Middle frontal gyrus (tissue), 1 donor: ENCODE results near the gene NBEAL1.
"Not testable (repeated sequence)": the region's sequence is repeated elsewhere in the genome, so short reads cannot be mapped to it uniquely, and the experiment has no call there.

Experiments used
- DNase-seq: peaks from one replicate; pipeline ENCODE4 v3.0.0-alpha.2; 2015; ENCODE audit warnings: low spot score; ENCODE audit errors: extremely low spot score

The NBEAL1 gene

DNA sequence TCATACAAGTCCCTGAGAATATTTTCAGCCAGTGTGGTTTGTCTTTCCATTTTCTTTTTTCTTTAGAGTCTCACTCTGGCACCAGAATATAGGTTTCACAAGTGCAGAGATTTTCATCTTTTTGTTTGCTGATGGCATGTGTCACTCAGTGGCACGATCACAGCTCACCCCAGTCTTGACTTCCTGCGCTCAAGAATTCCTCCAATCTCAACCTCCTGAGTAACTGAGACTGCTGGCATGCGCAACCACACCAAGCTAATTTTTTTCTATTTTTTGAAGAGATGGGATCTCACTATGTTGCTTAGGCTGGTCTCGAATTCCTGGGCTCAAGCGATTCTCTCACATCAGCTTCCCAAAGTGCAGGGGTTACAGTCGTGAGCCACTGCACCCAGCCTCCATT is 23.9 kb downstream of the NBEAL1 start:
- no peak for DNase-seq

DNA sequence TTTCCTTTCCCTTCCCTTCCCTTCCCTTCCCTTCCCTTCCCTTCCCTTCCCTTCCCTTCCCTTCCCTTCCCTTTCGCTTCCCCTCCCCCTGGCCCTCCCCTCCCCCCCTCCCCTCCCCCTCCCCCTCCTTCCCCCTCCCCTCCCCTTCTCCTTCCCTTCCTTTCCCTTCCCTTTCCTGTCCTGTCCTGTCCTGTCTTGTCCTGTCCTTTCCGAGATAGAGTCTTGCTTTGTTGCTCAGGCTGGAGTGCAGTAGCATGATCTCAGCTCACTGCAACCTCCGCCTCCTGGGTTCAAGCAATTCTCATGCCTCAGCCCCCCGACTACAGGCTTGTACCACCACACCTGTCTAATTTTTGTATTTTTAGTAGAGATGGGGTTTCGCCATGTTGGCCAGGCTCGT is 24.5 kb downstream of the NBEAL1 start:
- not testable (repeated sequence) for DNase-seq

DNA sequence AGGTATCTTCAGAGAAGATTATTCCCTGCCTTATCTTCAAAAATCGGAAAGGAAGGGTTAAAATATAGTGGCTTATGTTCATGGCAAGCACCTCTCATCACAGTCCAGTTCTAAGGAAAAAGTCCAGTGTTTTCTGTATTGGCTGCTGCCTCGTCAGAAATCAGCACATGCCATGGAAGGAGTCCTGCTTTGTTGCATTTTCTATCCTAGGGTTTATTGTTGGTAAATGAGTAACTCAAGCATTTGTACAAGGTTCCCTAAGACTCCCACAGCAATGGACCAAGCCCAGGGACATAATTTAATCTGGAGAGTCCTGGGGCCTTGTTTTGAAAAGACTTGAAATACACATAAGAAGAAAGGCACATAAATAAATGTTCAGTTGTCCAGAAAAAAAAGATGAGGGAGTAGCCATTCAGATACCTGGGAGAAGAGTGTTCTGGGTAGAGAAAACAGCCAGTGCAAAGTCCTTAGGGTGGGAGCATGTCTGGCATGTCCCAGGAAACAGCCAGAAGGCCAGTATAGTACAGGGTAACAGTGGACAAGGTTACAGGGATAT is 26.4 kb downstream of the NBEAL1 start:
- no peak for DNase-seq

DNA sequence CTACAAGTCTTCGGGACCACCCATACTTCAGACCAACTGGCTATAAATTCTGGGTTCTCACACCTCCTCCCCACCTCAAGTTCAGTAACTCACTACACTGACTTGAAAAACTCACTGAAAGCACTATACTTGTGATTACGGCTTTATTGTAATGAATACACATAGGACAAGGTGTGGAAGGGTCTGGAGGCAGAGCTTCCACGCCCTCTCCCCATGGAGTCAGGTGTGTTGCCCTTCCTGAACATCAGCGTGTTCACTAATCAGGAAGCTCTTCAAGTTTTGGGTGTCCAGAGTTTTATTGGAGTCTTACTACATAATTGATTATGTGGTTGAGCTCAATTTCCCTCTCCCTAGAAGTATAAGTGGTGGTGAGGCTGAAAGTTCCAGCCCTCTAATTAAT is 27.5 kb downstream of the NBEAL1 start:
- no peak for DNase-seq

DNA sequence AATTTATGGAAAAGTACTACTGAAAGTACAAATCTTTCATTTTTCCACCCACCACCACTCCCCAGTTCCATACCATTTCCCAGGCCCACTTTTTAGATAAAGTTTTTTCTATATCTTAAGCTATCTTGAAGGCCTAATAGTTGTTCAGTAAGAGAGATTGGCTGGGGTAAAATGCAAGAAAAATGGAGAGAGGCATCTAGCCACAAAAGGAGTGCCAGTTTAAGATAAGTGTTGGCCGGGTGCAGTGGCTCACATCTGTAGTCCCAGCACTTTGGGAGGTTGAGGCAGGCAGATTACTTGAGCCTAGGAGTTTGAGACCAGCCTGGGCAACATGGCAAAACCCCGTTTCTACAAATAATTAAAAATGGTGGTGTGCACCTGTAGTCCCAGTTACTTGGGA is 28.6 kb downstream of the NBEAL1 start:
- no peak for DNase-seq

DNA sequence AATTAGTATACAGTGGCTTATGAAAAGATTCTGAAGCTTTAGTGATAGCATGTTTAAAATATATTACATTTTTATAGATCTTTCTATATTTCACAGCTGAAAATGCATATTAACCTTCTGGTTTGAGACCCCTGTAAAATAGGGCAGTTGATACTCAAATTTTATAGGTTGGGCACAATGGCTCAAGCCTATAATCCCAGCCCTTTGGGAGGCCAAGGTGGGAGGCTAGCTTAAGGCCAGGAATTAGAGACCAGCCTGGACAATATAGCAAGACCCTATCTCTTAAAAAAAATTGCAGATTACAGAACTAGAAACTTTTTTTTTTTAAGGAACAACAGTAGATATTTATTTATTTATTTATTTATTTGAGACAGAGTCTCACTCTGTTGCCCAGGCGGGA is 31.2 kb downstream of the NBEAL1 start:
- no peak for DNase-seq

DNA sequence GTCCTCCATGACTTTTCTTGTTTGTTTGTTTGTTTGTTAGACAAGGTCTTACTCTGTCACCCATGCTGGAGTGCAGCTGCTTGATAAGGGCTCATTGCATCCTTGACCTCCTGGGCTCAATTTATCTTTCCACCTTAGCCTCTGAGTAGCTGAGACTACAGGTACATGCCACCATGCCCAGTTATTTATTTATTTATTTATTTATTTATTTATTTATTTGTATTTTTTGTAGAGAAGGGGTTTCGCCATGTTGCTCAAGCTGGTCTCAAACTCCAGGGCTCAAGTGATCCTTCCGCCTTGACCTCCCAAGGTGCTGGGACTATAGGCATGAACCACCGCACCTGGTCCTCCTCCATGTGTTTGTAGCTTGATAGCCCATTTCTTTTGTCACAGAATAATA is 37.9 kb downstream of the NBEAL1 start:
- no peak for DNase-seq

DNA sequence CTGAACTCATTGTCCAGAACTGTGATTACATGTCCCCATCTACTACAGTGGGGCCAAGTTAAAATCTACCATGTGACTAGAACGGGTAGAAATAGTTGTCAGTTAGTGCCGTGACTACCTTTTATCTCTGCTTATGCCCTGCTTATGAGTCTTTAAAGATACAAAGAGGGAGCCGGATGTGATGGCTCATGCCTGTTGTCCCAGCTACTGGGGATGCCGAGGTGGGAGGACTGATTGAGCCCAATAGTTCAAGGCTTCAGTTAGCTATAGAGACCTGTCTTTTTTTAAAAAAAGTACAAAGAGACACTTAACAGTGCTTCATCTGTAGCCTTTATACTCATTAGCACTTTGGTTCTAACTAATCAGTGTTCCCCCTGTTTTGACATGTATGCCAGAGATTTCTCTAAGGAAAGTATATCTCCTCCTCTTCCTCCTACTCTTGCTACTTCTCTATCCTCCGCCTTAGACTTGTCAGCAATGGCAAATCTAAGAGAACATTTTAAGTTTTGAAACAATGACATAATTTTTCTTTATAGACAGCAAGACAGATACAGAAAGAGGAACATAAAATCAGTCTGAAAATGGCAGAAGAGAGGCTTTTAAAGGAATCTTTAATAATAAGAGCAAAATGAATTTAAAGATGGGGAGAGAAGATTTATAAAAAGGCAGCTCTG is 45.0 kb downstream of the NBEAL1 start:
- DNase-seq: no peak

DNA sequence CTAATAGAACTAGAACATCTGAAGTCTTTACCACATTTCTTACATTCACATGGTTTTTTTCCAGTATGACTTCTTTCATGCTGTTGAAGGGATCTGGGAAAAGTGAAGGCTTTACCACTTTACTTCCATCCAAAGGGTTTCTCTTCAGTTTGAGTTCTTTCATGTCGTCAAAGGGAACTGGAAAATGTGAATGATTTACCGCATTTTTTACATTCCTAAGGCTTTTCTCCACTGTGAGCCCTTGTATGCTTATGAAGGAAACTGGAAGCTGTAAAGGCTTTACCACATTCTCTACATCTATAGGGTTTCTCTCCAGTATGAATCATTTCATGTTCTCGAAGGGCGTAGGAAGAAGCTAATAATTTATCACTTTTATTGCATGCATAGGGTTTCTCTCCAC is 46.7 kb downstream of the NBEAL1 start:
- DNase-seq: no peak

DNA sequence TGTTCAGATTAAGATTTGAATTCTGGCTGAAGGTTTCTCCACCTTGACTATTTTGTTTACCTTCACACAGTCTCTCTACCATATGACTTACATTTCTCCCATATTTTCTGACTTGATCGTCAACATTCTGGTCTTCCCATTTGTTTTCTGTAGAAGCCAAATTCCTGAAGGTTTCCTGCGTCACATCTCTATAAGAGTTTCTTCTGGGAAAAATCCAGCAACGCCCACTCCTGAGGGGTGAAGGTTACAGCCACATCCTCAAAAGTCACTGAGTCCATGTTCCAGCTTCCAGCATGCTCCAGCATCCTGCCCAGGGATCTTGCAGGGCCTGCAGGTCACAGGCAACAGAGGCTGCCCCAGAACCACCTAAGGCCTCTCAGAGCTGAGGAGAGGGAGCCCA is 47.5 kb downstream of the NBEAL1 start:
- DNase-seq: no peak

DNA sequence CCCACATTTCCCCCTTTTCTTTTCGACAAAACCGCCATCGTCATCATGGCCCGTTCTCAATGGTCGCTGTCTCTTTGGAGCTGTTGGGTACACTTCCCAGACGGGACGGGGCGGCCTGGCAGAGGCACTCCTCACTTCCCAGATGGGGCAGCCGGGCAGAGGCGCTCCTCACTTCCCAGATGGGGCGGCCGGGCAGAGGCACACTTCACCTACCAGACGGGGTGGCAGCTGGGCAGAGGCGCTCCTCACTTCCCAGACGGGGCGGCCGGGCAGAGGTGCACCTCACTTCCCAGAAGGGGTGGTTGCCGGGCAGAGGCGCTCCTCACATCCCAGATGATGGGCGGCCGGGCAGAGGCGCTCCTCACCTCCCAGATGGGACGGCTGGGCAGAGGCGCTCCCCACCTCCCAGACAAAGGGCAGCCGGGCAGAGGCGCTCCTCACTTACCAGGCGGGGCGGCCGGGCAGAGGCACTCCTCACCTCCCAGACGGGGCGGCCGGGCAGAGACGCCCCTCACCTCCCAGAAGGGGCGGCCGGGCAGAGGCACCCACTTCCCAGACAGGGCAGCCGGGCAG is 51.9 kb downstream of the NBEAL1 start:
- not testable (repeated sequence) for DNase-seq

DNA sequence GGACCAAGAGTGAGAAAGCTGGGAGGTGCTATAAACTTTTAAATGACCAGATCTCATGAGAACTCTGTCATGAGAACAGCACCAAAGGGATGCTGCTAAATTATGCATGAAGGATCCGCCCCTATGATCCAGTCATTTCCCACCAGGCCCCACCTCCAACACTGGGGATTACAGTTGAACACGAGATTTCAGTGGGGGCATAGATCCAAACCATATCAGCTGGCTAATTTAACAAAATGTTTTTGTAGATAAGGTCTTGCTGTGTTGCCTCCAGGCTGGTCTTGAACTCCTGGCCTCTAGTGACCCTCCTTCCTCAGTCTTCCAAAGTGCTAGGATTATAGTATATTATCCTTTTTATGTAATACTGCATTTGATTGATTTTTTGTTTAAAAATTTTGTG is 56.0 kb downstream of the NBEAL1 start:
- DNase-seq: no peak

DNA sequence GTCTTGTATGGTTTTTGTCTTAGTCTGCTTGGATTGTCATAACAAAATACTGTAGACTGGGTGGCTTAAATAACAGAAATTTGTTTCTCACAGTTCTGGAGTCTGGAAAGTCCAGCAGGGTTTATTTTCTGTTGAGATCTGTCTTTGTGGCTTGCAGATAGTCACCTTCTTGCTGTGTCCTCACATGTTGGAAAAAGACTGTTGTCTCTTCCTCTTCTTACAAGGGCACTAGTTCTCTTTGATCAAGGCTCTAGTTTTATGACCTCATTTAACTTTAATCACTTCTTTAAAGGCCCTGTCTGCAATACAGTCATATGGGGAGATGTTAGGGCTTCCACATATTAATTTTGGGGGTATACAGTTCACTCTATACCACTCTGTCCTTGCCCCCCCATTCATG is 56.5 kb downstream of the NBEAL1 start:
- no peak for DNase-seq

DNA sequence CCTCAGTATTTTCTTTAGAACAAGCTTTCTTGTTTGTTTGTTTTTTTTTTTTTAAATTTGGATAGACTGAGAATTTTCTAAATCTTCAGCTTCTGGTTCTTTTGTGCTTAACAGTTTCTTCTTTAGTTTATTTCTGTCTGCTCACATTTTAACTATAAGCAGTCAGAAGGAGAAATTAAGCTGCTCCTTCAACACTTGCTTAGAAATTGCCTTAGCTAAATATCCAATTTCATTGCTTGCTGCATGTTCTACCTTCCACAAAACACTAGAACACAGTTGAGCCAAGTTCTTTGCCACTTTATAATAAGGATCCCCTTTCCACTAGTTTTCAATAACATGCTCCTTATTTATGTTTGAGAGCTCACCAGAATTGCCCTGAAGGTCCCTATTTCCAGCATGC is 57.7 kb downstream of the NBEAL1 start:
- no peak for DNase-seq

DNA sequence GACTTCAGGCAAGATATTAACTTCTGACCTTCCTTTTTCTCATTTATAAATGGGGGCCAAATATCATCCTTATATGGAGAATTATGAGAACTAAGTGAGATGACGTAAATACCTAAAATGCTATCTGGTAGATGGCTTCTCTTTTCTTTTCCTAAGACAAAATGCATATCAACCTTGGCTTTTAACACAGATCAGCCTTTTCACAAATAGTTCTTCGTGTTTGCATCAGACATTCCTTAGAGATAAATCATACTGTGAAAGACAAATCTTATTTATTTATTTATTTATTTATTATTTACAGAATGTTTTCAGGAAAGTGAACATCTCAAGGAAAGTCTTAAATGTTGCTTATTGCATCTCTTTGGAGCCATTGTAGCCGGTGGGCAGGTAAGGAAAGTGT is 62.8 kb downstream of the NBEAL1 start:
- no peak for DNase-seq

DNA sequence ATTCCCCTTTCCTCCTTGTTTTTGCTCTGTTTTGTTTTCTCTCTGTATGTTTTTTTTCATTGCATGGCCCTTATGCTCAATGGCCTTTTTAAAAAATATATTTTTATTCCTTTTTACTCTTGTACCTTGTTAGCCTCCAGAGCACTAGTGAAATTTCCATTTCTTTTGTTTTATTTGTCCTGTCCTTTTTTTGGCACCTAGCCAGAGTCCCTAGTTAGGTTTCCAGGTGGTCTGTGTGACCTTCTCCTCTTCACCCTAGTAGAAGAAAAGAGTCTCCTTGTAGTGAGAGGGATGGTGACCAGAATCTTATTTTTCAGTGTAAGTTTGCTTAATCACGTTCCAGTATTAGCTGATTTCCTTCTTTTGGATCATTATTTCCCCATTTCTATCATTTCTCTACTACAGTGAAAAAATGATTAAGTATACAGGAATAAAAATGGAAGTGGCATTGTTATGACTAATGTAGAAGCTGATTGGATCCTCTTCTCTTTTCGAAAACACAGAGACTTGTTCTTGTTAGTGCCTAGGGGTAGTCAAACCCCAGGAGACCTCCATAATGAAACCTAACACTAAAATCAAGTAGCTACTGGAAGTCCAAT is 65.9 kb downstream of the NBEAL1 start:
- DNase-seq: no peak

DNA sequence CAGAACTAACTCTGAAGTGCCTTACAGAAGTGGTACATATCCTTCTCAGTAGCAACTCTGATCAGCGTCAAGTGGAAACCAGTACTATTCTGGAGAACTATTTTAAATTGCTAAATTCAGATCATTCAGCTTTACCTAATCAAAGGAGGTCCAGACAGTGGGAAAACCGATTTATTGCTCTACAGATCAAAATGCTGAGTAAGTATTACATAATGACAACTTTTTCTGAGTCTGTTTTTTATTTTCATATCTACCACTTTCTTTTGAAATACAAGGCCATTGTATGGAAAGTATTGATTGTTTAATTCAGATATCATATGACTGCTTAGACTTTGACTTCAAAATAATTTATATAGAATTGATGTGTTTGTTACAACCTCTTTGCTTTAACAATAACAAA is 68.7 kb downstream of the NBEAL1 start:
- DNase-seq: no peak

DNA sequence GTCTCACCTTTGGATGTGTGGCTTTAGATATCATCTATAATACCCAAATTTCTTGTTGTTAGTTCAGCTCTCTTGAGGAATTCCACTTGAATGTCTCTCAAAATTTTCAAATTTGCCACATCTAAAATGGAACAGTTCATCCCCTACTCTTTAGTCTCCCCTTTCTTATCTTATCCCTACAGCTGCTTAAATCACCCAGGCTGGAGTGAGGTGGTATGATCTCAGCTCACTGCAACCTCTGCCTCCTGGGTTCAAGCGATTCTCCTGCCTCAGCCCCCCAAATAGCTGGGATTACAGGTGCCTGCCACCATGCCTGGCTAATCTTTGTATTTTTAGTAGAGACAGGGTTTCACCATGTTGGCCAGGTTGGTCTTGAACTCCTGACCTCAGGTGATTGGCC is 71.7 kb downstream of the NBEAL1 start:
- DNase-seq: not testable (repeated sequence)

DNA sequence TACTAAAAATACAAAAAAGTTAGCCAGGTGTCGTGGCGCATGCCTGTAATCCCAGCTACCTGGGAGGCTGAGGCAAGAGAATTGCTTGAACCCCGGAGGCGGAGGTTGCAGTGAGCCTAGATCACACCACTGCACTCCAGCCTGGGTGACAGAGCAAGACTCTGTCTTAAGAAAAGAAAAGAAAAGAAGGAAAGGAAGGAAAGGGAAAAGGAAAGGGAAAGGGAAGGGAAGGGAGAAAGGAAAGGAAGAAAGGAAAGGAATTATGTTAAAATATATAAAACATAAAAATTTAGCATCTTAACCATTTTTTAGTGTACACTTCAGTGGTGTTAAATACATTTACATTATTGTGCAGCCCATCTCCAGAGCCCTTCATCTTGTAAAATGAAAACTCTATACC is 76.0 kb downstream of the NBEAL1 start:
- not testable (repeated sequence) for DNase-seq

DNA sequence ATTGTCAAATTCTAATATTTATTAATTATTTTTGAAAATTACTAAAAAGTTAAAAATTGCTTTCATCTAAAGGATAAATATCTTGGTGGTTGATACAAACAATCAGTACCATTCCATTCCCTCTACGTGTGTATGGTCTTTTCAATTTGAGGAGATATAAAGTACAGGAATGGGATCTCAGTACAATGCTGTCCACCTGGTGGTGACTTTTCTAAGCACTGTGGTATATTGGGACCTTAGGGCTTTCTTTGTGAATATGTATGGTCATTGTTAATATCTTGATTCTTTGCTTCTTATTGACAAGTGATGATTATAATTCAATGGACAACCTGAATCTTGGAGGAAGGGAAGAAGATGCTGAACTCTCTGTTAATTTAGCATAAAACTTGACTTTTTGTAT is 83.1 kb downstream of the NBEAL1 start:
- DNase-seq: no peak

DNA sequence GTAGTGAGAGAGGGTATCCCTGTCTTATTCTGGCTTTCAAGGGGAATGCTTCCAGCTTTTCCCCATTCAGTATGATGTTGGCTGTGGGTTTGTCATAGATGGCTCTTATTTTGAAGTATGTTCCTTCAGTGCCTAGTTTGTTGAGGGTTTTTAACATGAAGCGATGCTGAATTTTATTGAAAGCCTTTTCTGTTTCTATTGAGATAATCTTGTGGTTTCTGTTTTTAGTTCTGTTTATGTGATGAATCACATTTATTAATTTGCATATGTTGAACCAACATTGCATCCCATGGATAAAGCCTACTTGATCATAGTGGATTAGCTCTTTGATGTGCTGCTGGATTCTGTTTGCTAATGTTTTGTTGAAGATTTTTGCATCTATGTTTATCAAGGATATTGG is 87.7 kb downstream of the NBEAL1 start:
- not testable (repeated sequence) for DNase-seq

DNA sequence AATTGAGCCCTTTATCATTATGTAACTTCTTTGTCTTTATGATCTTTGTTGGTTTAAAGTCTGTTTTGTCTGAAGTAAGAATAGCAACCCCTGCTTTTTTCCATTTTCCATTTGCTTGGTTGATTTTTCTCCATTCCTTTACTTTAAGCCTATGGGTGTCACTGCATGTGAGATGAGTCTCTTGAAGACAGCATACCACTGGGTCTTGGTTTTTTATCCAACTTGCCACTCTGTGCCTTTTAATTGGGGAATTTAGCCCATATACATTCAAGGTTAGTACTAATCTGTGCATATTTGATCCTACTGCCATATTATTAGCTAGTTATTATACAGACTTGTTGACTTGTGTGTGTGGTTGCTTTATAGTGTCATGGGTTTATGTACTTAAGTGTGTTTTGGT is 89.6 kb downstream of the NBEAL1 start:
- DNase-seq: no peak

DNA sequence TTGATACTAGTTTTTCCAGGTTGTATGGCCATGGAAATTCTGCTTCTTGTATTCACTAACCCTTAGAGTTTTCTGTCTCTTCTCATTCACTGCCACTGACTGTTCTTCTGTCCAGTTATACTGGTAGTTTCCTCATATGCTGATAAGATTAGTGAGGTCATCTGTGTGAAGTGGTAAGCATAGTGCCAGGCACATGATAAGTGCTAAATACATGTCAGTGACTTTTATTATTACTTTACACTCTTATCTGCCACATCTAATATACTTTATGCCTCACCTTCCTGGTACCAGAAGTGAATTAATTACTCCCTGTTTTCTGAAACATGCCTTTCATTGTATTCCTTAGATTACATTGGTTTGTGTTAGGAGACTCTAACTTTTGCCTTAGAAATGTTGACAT is 91.3 kb downstream of the NBEAL1 start:
- DNase-seq: no peak
